Measurements from ENCODE around the gene INF2. TPM values are rescaled to one million over a fixed set of nuclear protein-coding genes. Genes with fewer than 3 reads are reported as not detected.
A peak's percentile ranks its signal among the peaks of the same experiment; 100 is the strongest.

Gene INF2
- total RNA-seq, 2 donors from 2014 or later: 50.1 to 210 TPM

DNA sequence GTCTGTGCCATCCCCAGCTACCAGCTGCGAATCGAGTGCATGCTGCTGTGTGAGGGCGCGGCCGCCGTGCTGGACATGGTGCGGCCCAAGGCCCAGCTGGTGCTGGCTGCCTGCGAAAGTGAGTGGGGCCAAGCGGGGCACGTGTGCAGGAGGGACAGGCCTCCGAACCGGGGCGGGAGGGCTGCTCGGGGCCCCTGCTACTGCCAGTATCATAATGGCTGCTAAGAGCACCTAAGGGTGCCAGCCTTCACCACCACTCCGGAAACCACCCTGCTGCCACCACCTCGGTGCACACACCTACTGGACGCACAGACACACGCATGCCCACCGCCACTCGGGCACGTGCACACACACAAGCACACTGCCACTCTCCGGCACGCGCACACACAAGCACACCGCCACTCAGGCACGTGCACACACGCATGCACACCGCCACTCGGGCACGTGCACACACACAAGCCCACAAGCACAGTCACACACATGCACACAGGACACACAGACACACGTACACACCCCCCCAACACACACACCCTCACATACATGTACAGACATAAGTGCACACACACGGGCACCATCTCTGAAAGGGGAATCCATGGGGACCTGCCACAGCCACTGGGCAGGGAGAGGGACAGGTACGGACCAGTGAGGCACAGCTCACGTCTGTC lies 20.8 kb downstream of the INF2 start:
- H3K36me3 ChIP-seq: peaks cover 0 to 3% of the 10 kb centered on the region in 2 donors
- H3K27me3 ChIP-seq (replicated peaks; ENCODE audit: insufficient read depth): no peaks in the 10 kb centered on the region
- H3K4me3 ChIP-seq: no peak overlapping the region
- intact Hi-C loops (cut with DNase I): no loop called here
- H3K9me3 ChIP-seq: no peaks in the 10 kb centered on the region
- TF ChIP-seq POLR2A (IDR thresholded peaks at IDR 0.05): no peak
- TF ChIP-seq POLR2AphosphoS5 (IDR thresholded peaks at IDR 0.05): no peak
- DNase-seq (ENCODE audit: low spot score): no peak
- H3K27ac ChIP-seq: no peak overlapping the region
- WGBS: 88% methylated on average over 29 of the region's 34 CpGs
- no peaks in the 10 kb centered on the region for H3K4me1 ChIP-seq (replicated peaks)

DNA sequence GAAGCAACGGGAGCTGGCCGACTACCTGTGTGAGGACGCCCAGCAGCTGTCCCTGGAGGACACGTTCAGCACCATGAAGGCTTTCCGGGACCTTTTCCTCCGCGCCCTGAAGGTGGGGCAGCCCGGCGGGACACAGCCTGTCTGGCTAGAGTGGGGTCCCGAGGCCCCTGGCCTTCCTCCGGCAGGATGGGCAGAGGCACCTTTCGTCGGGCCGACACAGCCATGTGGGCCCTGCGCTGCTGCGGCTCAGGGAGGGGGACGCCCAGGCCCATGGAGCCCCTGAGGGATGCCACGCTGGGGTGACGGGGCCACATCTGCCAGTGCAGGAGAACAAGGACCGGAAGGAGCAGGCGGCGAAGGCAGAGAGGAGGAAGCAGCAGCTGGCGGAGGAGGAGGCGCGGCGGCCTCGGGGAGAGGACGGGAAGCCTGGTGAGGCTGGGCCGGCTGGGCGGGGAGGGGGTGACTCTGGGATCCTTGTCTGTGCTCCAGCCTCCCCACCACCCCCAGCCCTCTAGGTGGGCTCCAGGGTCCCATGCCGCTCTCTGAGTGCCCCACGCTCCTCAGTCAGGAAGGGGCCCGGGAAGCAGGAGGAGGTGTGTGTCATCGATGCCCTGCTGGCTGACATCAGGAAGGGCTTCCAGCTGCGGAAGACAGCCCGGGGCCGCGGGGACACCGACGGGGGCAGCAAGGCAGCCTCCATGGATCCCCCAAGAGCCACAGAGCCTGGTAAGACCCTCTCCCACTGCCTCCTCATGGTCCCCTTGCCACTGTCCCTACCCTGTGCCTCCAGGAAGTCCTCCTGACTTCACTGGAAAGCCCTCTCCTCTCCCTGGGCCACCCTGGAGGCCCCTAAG lies 23.7 kb downstream of the INF2 start:
- WGBS: 90% methylated on average over 40 of the region's 40 CpGs
- Histone ChIP-seq H3K27me3 (replicated peaks; ENCODE audit: insufficient read depth) (no peaks in the 10 kb centered on the region), H3K36me3 (peaks cover 0 to 3% of the 10 kb centered on the region in 2 donors)

DNA sequence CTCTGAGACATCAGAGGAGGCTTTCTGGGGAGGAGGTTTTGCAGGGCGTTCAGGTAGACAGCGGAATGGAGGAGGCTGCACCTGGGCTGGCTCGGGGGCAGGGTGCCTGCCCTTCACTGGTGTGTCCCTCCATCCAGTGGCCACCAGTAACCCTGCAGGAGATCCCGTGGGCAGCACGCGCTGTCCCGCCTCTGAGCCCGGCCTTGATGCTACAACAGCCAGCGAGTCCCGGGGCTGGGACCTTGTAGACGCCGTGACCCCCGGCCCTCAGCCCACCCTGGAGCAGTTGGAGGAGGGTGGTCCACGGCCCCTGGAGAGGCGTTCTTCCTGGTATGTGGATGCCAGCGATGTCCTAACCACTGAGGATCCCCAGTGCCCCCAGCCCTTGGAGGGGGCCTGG lies 24.6 kb downstream of the INF2 start:
- H3K36me3 ChIP-seq: peaks cover 0 to 3% of the 10 kb centered on the region in 2 donors
- no peaks in the 10 kb centered on the region for H3K27me3 ChIP-seq (replicated peaks; ENCODE audit: insufficient read depth)

More for the DNA sequence above, 23.7 kb downstream of the INF2 start:
- no peak for DNase-seq (ENCODE audit: low spot score)
- no peak overlapping the region for H3K4me3 ChIP-seq
- no peaks in the 10 kb centered on the region for H3K9me3 ChIP-seq
- H3K27ac ChIP-seq: no peak overlapping the region
- intact Hi-C loops (cut with DNase I): no loop called here
- no peaks in the 10 kb centered on the region for H3K4me1 ChIP-seq (replicated peaks)
- TF ChIP-seq, protein P1, sequence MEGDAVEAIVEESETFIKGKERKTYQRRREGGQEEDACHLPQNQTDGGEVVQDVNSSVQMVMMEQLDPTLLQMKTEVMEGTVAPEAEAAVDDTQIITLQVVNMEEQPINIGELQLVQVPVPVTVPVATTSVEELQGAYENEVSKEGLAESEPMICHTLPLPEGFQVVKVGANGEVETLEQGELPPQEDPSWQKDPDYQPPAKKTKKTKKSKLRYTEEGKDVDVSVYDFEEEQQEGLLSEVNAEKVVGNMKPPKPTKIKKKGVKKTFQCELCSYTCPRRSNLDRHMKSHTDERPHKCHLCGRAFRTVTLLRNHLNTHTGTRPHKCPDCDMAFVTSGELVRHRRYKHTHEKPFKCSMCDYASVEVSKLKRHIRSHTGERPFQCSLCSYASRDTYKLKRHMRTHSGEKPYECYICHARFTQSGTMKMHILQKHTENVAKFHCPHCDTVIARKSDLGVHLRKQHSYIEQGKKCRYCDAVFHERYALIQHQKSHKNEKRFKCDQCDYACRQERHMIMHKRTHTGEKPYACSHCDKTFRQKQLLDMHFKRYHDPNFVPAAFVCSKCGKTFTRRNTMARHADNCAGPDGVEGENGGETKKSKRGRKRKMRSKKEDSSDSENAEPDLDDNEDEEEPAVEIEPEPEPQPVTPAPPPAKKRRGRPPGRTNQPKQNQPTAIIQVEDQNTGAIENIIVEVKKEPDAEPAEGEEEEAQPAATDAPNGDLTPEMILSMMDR (IDR thresholded peaks at IDR 0.05): no peak
- no peak for TF ChIP-seq POLR2A (IDR thresholded peaks at IDR 0.05)
- no peak for TF ChIP-seq POLR2AphosphoS5 (IDR thresholded peaks at IDR 0.05)

DNA sequence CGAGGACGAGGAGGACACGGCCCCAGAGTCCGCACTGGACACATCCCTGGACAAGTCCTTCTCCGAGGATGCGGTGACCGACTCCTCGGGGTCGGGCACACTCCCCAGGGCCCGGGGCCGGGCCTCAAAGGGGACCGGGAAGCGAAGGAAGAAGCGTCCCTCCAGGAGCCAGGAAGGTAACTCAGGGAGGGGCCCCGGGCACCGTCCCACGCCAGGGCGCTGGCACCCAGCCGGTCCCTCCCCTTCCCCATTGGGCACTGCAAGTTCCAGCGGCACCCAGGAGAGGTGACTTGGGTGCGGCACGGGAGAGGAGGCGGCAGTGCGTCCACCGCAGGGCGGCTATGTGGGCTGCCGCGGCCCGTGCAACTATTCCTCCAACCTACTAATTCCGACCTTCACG lies 25.3 kb downstream of the INF2 start:
- Histone ChIP-seq H3K27me3 (replicated peaks; ENCODE audit: insufficient read depth) (no peaks in the 10 kb centered on the region), H3K4me3 (no peak overlapping the region), H3K4me1 (replicated peaks) (no peaks in the 10 kb centered on the region), H3K27ac (no peak overlapping the region), H3K36me3 (peaks cover 0 to 3% of the 10 kb centered on the region in 2 donors), H3K9me3 (no peaks in the 10 kb centered on the region)
- TF ChIP-seq POLR2A (IDR thresholded peaks at IDR 0.05) (no peak), POLR2AphosphoS5 (IDR thresholded peaks at IDR 0.05) (no peak)
- TF ChIP-seq, protein P1 (IDR thresholded peaks at IDR 0.05): no peak
- intact Hi-C loops (cut with DNase I): no loop called here
- WGBS: 87% methylated on average over 30 of the region's 31 CpGs
- no peak for DNase-seq (ENCODE audit: low spot score)

More for the DNA sequence above, 24.6 kb downstream of the INF2 start:
- H3K27ac ChIP-seq: no peak overlapping the region
- TF ChIP-seq POLR2A (IDR thresholded peaks at IDR 0.05) (no peak), POLR2AphosphoS5 (IDR thresholded peaks at IDR 0.05) (no peak)
- TF ChIP-seq, protein P1 (IDR thresholded peaks at IDR 0.05): no peak
- intact Hi-C loops (cut with DNase I): no loop called here
- H3K9me3 ChIP-seq: no peaks in the 10 kb centered on the region
- DNase-seq (ENCODE audit: low spot score): no peak
- no peaks in the 10 kb centered on the region for H3K4me1 ChIP-seq (replicated peaks)
- 94% methylated on average over 15 of the region's 16 CpGs for WGBS
- H3K4me3 ChIP-seq: no peak overlapping the region

DNA sequence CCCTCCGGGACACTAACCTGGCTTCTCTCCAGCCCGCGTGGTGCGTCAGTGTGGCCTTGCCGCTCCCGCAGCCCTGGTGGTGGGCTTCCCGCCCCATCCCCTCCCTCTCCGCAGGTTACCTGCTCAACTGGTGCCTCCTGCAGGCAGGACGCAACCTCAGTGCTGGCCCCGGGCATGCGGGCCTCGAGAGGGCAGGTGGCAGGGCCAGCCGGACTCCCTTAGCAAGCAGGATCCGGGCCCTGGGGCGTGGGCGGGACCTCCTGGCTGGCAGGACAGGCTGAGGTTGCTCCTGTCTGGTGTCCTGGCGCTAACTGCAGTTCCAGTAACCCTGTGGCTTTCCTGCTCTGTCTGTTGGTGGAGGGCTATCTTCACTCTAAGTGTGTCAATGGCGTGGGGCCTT lies 26.0 kb downstream of the INF2 start:
- TF ChIP-seq POLR2AphosphoS5 (IDR thresholded peaks at IDR 0.05) (no peak), POLR2A (IDR thresholded peaks at IDR 0.05) (no peak)
- TF ChIP-seq, protein P1 (IDR thresholded peaks at IDR 0.05): no peak
- Histone ChIP-seq H3K4me1 (replicated peaks) (no peaks in the 10 kb centered on the region), H3K9me3 (no peaks in the 10 kb centered on the region), H3K27ac (no peak overlapping the region), H3K27me3 (replicated peaks; ENCODE audit: insufficient read depth) (no peaks in the 10 kb centered on the region), H3K4me3 (no peak overlapping the region), H3K36me3 (peaks cover 0 to 3% of the 10 kb centered on the region in 2 donors)
- peak; percentile 42 for DNase-seq (ENCODE audit: low spot score)
- 80% methylated on average over 18 of the region's 18 CpGs for WGBS
- intact Hi-C loops (cut with DNase I): no loop called here

Measured in prostate gland (tissue), 2 donors.